GM10248 (cell line): Measurements from ENCODE around the gene GZMA.
A peak's percentile ranks its signal among the peaks of the same experiment; 100 is the strongest.

ENCODE experiments used
- CTCF ChIA-PET: fragments of 300-600 bp; sonication (Branson Sonifier 250); formaldehyde crosslinking; extraction: SDS; loops from one replicate; lab custom pipeline; 2021; ENCODE audit warnings: antibody characterized with exemption; lab: Yijun Ruan, JAX
- POLR2A ChIA-PET: fragments of 350-650 bp; sonication (Branson Sonifier 250); formaldehyde crosslinking; extraction: SDS; loops from one replicate; lab custom pipeline; 2020; ENCODE audit warnings: antibody characterized with exemption; lab: Yijun Ruan, JAX
- DNase-seq: peaks from one replicate; pipeline ENCODE4 v3.0.0; 2012; ENCODE audit errors: extremely low spot score
- TF ChIP-seq, protein P1 (sequence below): IDR thresholded peaks from 2 replicates; pipeline ENCODE4 v1.5.1; 2012; ENCODE audit warnings: mild to moderate bottlenecking, low read depth; ENCODE audit errors: extremely low read depth, missing control alignments, control extremely low read depth

Gene GZMA

GRCh38 chr5:55136521-55136920 is 34.1 kb downstream of the GZMA start:
- TF ChIP-seq, protein P1, sequence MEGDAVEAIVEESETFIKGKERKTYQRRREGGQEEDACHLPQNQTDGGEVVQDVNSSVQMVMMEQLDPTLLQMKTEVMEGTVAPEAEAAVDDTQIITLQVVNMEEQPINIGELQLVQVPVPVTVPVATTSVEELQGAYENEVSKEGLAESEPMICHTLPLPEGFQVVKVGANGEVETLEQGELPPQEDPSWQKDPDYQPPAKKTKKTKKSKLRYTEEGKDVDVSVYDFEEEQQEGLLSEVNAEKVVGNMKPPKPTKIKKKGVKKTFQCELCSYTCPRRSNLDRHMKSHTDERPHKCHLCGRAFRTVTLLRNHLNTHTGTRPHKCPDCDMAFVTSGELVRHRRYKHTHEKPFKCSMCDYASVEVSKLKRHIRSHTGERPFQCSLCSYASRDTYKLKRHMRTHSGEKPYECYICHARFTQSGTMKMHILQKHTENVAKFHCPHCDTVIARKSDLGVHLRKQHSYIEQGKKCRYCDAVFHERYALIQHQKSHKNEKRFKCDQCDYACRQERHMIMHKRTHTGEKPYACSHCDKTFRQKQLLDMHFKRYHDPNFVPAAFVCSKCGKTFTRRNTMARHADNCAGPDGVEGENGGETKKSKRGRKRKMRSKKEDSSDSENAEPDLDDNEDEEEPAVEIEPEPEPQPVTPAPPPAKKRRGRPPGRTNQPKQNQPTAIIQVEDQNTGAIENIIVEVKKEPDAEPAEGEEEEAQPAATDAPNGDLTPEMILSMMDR, result no peak
- POLR2A ChIA-PET, result no interaction called here
- DNase-seq, result no peak
- CTCF ChIA-PET, result no interaction called here

DNA sequence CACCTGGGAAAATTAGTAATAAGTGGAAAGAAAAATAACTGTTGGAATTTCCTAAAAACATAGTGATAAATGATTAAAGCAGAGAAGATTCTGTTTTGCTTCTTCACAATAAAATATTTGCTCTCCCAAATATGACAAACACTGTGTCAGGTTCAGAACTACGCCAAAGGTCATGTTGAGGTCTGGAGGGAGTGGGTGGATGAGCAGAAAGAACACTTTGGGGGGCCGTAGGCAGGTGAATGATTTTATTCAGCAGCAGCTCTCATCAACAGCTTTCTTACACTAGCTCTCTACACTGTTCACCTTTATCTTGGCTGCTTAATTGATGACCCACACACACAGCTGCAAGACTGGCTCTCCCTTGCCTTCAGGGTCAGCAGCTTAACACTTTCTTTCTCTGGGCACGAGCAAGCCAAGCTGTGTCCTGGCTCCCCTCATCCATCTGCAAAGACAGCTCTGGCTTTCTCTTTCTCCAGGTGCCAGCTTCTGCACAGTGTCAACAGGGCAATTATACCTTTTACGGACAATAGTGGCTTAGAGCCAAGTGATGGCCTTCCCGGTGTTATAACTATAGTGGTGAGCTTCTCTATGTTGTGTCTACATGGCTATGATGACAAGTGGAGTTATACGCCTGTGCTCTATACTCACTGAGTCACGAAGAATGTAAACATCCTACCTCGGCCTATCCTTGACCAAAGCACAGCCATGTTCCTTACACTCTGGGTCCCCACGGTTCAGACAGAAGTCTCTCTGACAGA is 38.6 kb downstream of the GZMA start:
- ChIA-PET CTCF (interaction anchor here (0.9 to 1.5 kb wide), 2 partner anchors 197 to 624 kb away, joined by 3 to 5 read pairs; partner anchors contain the start of gene SNX18), POLR2A (no interaction called here)
- DNase-seq, result no peak
- TF ChIP-seq, protein P1, result no peak

GRCh38 chr5:55141945-55142690 is 39.7 kb downstream of the GZMA start:
- POLR2A ChIA-PET, result no interaction called here
- CTCF ChIA-PET, result interaction anchor here (1.5 to 1.7 kb wide), 2 partner anchors 235 to 625 kb away, joined by 4 to 5 read pairs; partner anchors contain the start of gene SNX18
- DNase-seq, result no peak
- TF ChIP-seq, protein P1, result no peak

DNA sequence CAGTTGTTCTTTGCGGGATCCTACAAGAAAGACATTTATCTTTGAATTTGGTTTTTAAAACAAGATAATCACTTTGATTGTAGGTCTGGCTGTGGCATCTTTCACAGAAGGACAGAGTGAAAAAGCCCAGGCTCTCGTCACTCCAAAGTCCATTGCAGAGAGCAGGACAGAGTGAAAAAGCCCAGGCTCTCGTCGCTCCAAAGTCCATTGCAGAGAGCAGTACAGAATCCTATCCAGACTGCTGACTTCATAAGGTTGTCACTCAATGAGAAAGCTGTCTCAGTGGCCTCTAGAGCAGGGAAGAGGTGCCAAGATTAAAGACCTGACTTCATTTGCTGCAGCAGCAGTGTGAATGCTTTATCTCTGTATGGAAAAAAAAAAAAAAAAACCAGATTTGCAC is 41.2 kb downstream of the GZMA start:
- no peak for DNase-seq
- ChIA-PET CTCF (no interaction called here), POLR2A (no interaction called here)
- TF ChIP-seq, protein P1, result no peak

DNA sequence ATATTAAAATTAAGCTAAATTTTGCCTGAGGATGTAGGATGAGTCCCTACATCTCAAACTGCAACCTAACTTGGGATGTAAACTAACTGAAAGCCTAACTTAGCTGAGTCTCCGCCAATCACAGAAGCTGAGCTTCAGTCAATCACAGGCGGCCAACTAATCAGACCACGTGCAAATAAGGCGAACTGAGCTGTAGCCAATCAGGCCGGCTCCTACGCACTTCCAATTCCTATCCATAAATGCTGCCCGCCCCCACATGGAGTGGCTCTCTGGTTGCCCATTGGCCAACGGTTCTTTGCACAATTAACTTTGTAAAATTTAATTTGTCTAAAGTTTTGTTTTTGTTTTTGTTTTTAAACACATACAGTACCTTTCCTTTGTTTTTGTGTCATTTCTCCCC is 43.6 kb downstream of the GZMA start:
- CTCF ChIA-PET, result interaction anchor here (0.7 to 1.8 kb wide), 14 partner anchors 10 to 630 kb away, joined by 3 to 23 read pairs (median 4); no protein-coding TSS in a partner anchor
- DNase-seq, result no peak
- TF ChIP-seq, protein P1, result no peak
- POLR2A ChIA-PET, result no interaction called here

- ChIA-PET CTCF (interaction anchor here (0.7 to 1.8 kb wide), 14 partner anchors 11 to 630 kb away, joined by 3 to 23 read pairs (median 4); no protein-coding TSS in a partner anchor), POLR2A (no interaction called here)
- peak; percentile 66 for DNase-seq
- TF ChIP-seq, protein P1, result peak; percentile 89
Measured at GRCh38 chr5:55146543-55147151, 44.2 kb downstream of the GZMA start.
